Endothelial cell (in vitro differentiated cells): ENCODE measurements around the gene CREBBP. TPM values are rescaled to one million over a fixed set of nuclear protein-coding genes. Genes with fewer than 3 reads are reported as not detected.
"Not testable (repeated sequence)": the region's sequence is repeated elsewhere in the genome, so short reads cannot be mapped to it uniquely, and the experiment has no call there.

Source experiments
- DNase-seq: peaks from one replicate; pipeline ENCODE4 v3.0.0; 2021; ENCODE audit warnings: low spot score
- H3K27ac Mint-ChIP-seq: one replicate; pipeline ENCODE4 v1.8.0; 2021; ENCODE audit warnings: mixed read lengths, inconsistent platforms; ENCODE audit not compliant: unreplicated experiment
- H3K27me3 Mint-ChIP-seq: one replicate; pipeline ENCODE4 v1.8.0; 2021; ENCODE audit warnings: mild to moderate bottlenecking, moderate library complexity, mixed read lengths, inconsistent platforms; ENCODE audit not compliant: unreplicated experiment
- H3K36me3 Mint-ChIP-seq: one replicate; pipeline ENCODE4 v1.8.0; 2021; ENCODE audit warnings: mild to moderate bottlenecking, low read depth, mixed read lengths, inconsistent platforms; ENCODE audit not compliant: unreplicated experiment
- H3K4me1 Mint-ChIP-seq: one replicate; pipeline ENCODE4 v1.8.0; 2021; ENCODE audit warnings: mild to moderate bottlenecking, mixed read lengths, inconsistent platforms; ENCODE audit not compliant: unreplicated experiment
- H3K4me3 Mint-ChIP-seq: one replicate; pipeline ENCODE4 v1.8.0; 2021; ENCODE audit warnings: mild to moderate bottlenecking, mixed read lengths, inconsistent platforms; ENCODE audit not compliant: unreplicated experiment
- H3K9me3 Mint-ChIP-seq: one replicate; pipeline ENCODE4 v1.8.0; 2021; ENCODE audit warnings: mixed read lengths, inconsistent platforms; ENCODE audit not compliant: unreplicated experiment
- CTCF ChIP-seq: fragments of 200-600 bp; sonication (generic); IDR thresholded peaks from one replicate; pipeline ENCODE4 v1.5.0; 2021; ENCODE audit warnings: antibody characterized with exemption; ENCODE audit not compliant: unreplicated experiment
- total RNA-seq: library from RNA; stranded (reverse); fragmentation: NEBNext Ultra II Directional; extraction: Animal tissue kit (Norgen Biotek cat#: 25700); gene quantifications from one replicate; pipeline ENCODE4 v1.2.1, GENCODE V29; 2021; ENCODE audit not compliant: unreplicated experiment

The CREBBP gene
- total RNA-seq, 1 donor from 2014 or later: 66.3 TPM

GRCh38 chr16:3919413-3919812 is 38.9 kb upstream of the CREBBP start:
- H3K27me3 Mint-ChIP-seq: no peaks in the 10 kb centered on the region
- H3K4me1 Mint-ChIP-seq: no peaks in the 10 kb centered on the region
- no peak for DNase-seq
- H3K9me3 Mint-ChIP-seq: no peaks in the 10 kb centered on the region
- peaks cover 4% of the 10 kb centered on the region for H3K36me3 Mint-ChIP-seq
- no peak overlapping the region for H3K27ac Mint-ChIP-seq
- TF ChIP-seq CTCF: no peak
- H3K4me3 Mint-ChIP-seq: no peak overlapping the region

GRCh38 chr16:3915426-3916260 is 35.1 kb upstream of the CREBBP start:
- no peak for TF ChIP-seq CTCF
- H3K27me3 Mint-ChIP-seq: peaks cover 2% of the 10 kb centered on the region
- H3K4me1 Mint-ChIP-seq: no peaks in the 10 kb centered on the region
- no peaks in the 10 kb centered on the region for H3K9me3 Mint-ChIP-seq
- DNase-seq: no peak
- H3K36me3 Mint-ChIP-seq: peaks cover 4% of the 10 kb centered on the region
- no peak overlapping the region for H3K27ac Mint-ChIP-seq
- H3K4me3 Mint-ChIP-seq: no peak overlapping the region

GRCh38 chr16:3912897-3913296 is 32.4 kb upstream of the CREBBP start:
- Mint-ChIP-seq H3K36me3 (no peaks in the 10 kb centered on the region), H3K4me1 (no peaks in the 10 kb centered on the region), H3K4me3 (no peak overlapping the region), H3K27me3 (peaks cover 2% of the 10 kb centered on the region), H3K27ac (no peak overlapping the region), H3K9me3 (no peaks in the 10 kb centered on the region)
- no peak for TF ChIP-seq CTCF
- no peak for DNase-seq

- DNase-seq: no peak
- Mint-ChIP-seq H3K4me3 (no peak overlapping the region), H3K27me3 (peaks cover 2% of the 10 kb centered on the region), H3K9me3 (no peaks in the 10 kb centered on the region), H3K27ac (no peak overlapping the region), H3K4me1 (no peaks in the 10 kb centered on the region), H3K36me3 (no peaks in the 10 kb centered on the region)
- TF ChIP-seq CTCF: no peak
These were observed 31.9 kb upstream of the CREBBP start for GRCh38 chr16:3912373-3912772.

- H3K4me3 Mint-ChIP-seq, H3K36me3 Mint-ChIP-seq, H3K27ac Mint-ChIP-seq, DNase-seq, H3K27me3 Mint-ChIP-seq, H3K9me3 Mint-ChIP-seq, H3K4me1 Mint-ChIP-seq: not testable (repeated sequence)
These were observed 31.2 kb upstream of the CREBBP start for GRCh38 chr16:3911741-3912140.
